GM19099 (cell line): ENCODE results near the gene RSPRY1.

Source experiments
- POLR2A ChIP-seq: IDR thresholded peaks from 3 replicates; pipeline ENCODE4 v1.6.1; 2011; ENCODE audit warnings: low read depth; ENCODE audit not compliant: insufficient read length; ENCODE audit errors: extremely low read depth

RSPRY1 gene

GRCh38 chr16:57245472-57246113 lies 59.5 kb downstream of the RSPRY1 start:
- TF ChIP-seq POLR2A, result no peak

- TF ChIP-seq POLR2A, result no peak
Measured at GRCh38 chr16:57251352-57251751, 65.2 kb downstream of the RSPRY1 start.

- TF ChIP-seq POLR2A, result no peak
Measured at GRCh38 chr16:57252148-57252721, 66.1 kb downstream of the RSPRY1 start.

GRCh38 chr16:57253466-57253865 lies 67.3 kb downstream of the RSPRY1 start:
- no peak for TF ChIP-seq POLR2A

GRCh38 chr16:57255686-57256415 lies 69.7 kb downstream of the RSPRY1 start:
- TF ChIP-seq POLR2A, result no peak

GRCh38 chr16:57256601-57257395 lies 70.7 kb downstream of the RSPRY1 start:
- TF ChIP-seq POLR2A, result no peak

- no peak for TF ChIP-seq POLR2A
Measured at GRCh38 chr16:57257455-57258070, 71.4 kb downstream of the RSPRY1 start.

- no peak for TF ChIP-seq POLR2A
Measured at GRCh38 chr16:57258226-57258909, 72.2 kb downstream of the RSPRY1 start.

- no peak for TF ChIP-seq POLR2A
Measured at GRCh38 chr16:57258910-57259475, 72.9 kb downstream of the RSPRY1 start.

- peak; percentile 39 for TF ChIP-seq POLR2A
Measured at GRCh38 chr16:57260294-57260929, 74.3 kb downstream of the RSPRY1 start.

- no peak for TF ChIP-seq POLR2A
Measured at GRCh38 chr16:57261806-57262205, 75.7 kb downstream of the RSPRY1 start.

GRCh38 chr16:57262841-57263540 lies 76.9 kb downstream of the RSPRY1 start:
- TF ChIP-seq POLR2A, result no peak
